HepG2 (cell line): Measurements from ENCODE around the gene ASH1L. TPM values are rescaled to one million over a fixed set of nuclear protein-coding genes. Genes with fewer than 3 reads are reported as not detected.
A peak's percentile ranks its signal among the peaks of the same experiment; 100 is the strongest.

Experiments
- ASH2L ChIP-seq: fragments of 300-600, 200-600 bp; sonication (generic); IDR thresholded peaks from 2 replicates; pipeline ENCODE4 v1.7.0; 2017; ENCODE audit warnings: low read depth, mild to moderate bottlenecking, moderate library complexity, mixed read lengths, low read length; ENCODE audit not compliant: insufficient read length
- ATF7 ChIP-seq, 2 experiments: fragments of 450-650 bp in 1 of 2; sonication (generic) in 1 of 2; formaldehyde crosslinking in 1 of 2; IDR thresholded peaks; 2 replicates each; pipeline versions ENCODE4 v1.4.0 to v1.6.1; 2016 to 2020; ENCODE audit warnings: antibody characterized with exemption in 1 of 2, mild to moderate bottlenecking in 1 of 2, missing genetic modification reagents in 1 of 2
- GRHL1 ChIP-seq: sonication (generic); formaldehyde crosslinking; conservative IDR thresholded peaks from 2 replicates; pipeline ENCODE4 v1.8.0; 2022; ENCODE audit warnings: missing genetic modification reagents
- HNRNPK ChIP-seq: fragments of 200-400 bp; formaldehyde crosslinking; IDR thresholded peaks from 2 replicates; pipeline ENCODE4 v1.6.1; 2018; ENCODE audit warnings: low read length, low read depth, moderate library complexity, mild to moderate bottlenecking; ENCODE audit not compliant: poor library complexity, severe bottlenecking
- HOXA5 ChIP-seq: sonication (generic); formaldehyde crosslinking; IDR thresholded peaks from 2 replicates; pipeline ENCODE4 v1.4.0; 2020; ENCODE audit warnings: missing genetic modification reagents
- JARID2 ChIP-seq: sonication (generic); formaldehyde crosslinking; IDR thresholded peaks from 2 replicates; pipeline ENCODE4 v1.8.1; 2023; ENCODE audit warnings: missing genetic modification reagents, inconsistent platforms; ENCODE audit not compliant: insufficient replicate concordance
- KLF9 ChIP-seq: IDR thresholded peaks from 2 replicates; pipeline ENCODE4 v1.6.1; 2016; ENCODE audit warnings: low read depth
- LRRFIP1 ChIP-seq: sonication (generic); formaldehyde crosslinking; conservative IDR thresholded peaks from 2 replicates; pipeline ENCODE4 v1.4.0; 2020; ENCODE audit warnings: missing genetic modification reagents
- MED1 ChIP-seq: sonication (generic); formaldehyde crosslinking; IDR thresholded peaks from 2 replicates; pipeline ENCODE4 v1.4.0; 2020; ENCODE audit warnings: missing genetic modification reagents
- SP2 ChIP-seq: sonication (generic); formaldehyde crosslinking; IDR thresholded peaks from 2 replicates; pipeline ENCODE4 v1.5.1; 2020; ENCODE audit warnings: mild to moderate bottlenecking, missing genetic modification reagents
- STAT5B ChIP-seq: sonication (generic); formaldehyde crosslinking; IDR thresholded peaks from 2 replicates; pipeline ENCODE4 v1.4.0; 2020; ENCODE audit warnings: missing genetic modification reagents
- ZBTB39 ChIP-seq: sonication (generic); formaldehyde crosslinking; IDR thresholded peaks from 2 replicates; pipeline ENCODE4 v1.5.0; 2020; ENCODE audit warnings: missing genetic modification reagents
- ZBTB42 ChIP-seq: sonication (generic); formaldehyde crosslinking; IDR thresholded peaks from 2 replicates; pipeline ENCODE4 v1.5.0; 2020; ENCODE audit warnings: mild to moderate bottlenecking, missing genetic modification reagents
- ZFP41 ChIP-seq: sonication (generic); formaldehyde crosslinking; IDR thresholded peaks from 2 replicates; pipeline ENCODE4 v1.4.0; 2020; ENCODE audit warnings: mild to moderate bottlenecking, missing genetic modification reagents, borderline replicate concordance
- ZFP90 ChIP-seq: sonication (generic); formaldehyde crosslinking; IDR thresholded peaks from 2 replicates; pipeline ENCODE4 v1.8.0; 2022; ENCODE audit warnings: missing genetic modification reagents, mild to moderate bottlenecking, inconsistent platforms, borderline replicate concordance
- ZNF3 ChIP-seq: IDR thresholded peaks from 2 replicates; pipeline ENCODE4 v1.7.0; 2017; ENCODE audit warnings: inconsistent platforms
- ZNF326 ChIP-seq: sonication (generic); formaldehyde crosslinking; IDR thresholded peaks from 2 replicates; pipeline ENCODE4 v1.4.0; 2020; ENCODE audit warnings: missing genetic modification reagents, borderline replicate concordance
- ZNF530 ChIP-seq: sonication (generic); formaldehyde crosslinking; IDR thresholded peaks from 2 replicates; pipeline ENCODE4 v1.5.0; 2020; ENCODE audit warnings: low read depth, mild to moderate bottlenecking, missing genetic modification reagents
- ZNF619 ChIP-seq: sonication (generic); formaldehyde crosslinking; IDR thresholded peaks from 2 replicates; pipeline ENCODE4 v1.4.0; 2020; ENCODE audit warnings: mild to moderate bottlenecking, missing genetic modification reagents
- ZNF800 ChIP-seq: sonication (generic); formaldehyde crosslinking; IDR thresholded peaks from 2 replicates; pipeline ENCODE4 v1.4.0; 2020; ENCODE audit warnings: missing genetic modification reagents
- ZNF891 ChIP-seq: sonication (generic); formaldehyde crosslinking; IDR thresholded peaks from 2 replicates; pipeline ENCODE4 v1.5.0; 2020; ENCODE audit warnings: mild to moderate bottlenecking, missing genetic modification reagents
- polyA plus RNA-seq, 8 experiments: library from polyadenylated mRNA; depleted of rRNA in 3 of 8; stranded (reverse) in 7 of 8; unstranded in 1 of 8; fragments of >200 nt; fragmentation: Illumina TruSeq in 4 of 8; extraction: Trizol in 4 of 8; gene quantifications; 2 replicates each; pipeline versions ENCODE4 v1.2.1 to v1.2.3, GENCODE V29; 2011 to 2016; ENCODE audit warnings: low read depth in 4 of 8, missing spikeins in 1 of 8, mixed read lengths in 1 of 8; ENCODE audit not compliant: insufficient read depth in 1 of 8
- total RNA-seq, 5 experiments: library from RNA; depleted of rRNA; stranded (reverse); fragments of >200 nt; fragmentation: Illumina TruSeq; extraction: Trizol; gene quantifications; 2 replicates each; pipeline ENCODE4 v1.2.3, GENCODE V29; 2016; ENCODE audit warnings: low read depth in 1 of 5

ASH1L gene
- total and polyA plus RNA-seq, 2 of the 13 experiments (the other 11 are each of a cell fraction or from before 2014, with no cell fraction given): 10.2 to 15.3 TPM

- TF ChIP-seq GRHL1 (CRISPR knock-in tag) (no peak), MED1 (CRISPR knock-in tag) (peak; percentile 66), ZNF3 (CRISPR knock-in tag) (no peak), ATF7 (IDR thresholded peaks at IDR 0.05) (peak; percentile 81), ATF7 (CRISPR knock-in tag; IDR thresholded peaks at IDR 0.05) (no peak), JARID2 (CRISPR knock-in tag) (no peak), STAT5B (CRISPR knock-in tag) (0 out of 2 replicates have a peak, but pooled peaks have one; percentile 12), HOXA5 (CRISPR knock-in tag) (peak; percentile 78), ZBTB39 (CRISPR knock-in tag) (peak; percentile 88; the same call in 1 of the 2 replicates), ZNF326 (CRISPR knock-in tag) (no peak), ZFP41 (CRISPR knock-in tag) (no peak), ZNF800 (CRISPR knock-in tag) (0 out of 2 replicates have a peak, but pooled peaks have one; percentile 42), ZNF891 (CRISPR knock-in tag) (peak; percentile 95), ZFP90 (CRISPR knock-in tag) (no peak), ZBTB42 (CRISPR knock-in tag) (peak; percentile 30; the same call in 1 of the 2 replicates), HNRNPK (peak; percentile 99), ASH2L (peak; percentile 94), SP2 (CRISPR knock-in tag) (peak; percentile 55), KLF9 (0 out of 2 replicates have a peak, but pooled peaks have one; percentile 36), ZNF530 (CRISPR knock-in tag) (no peak), ZNF619 (no peak), LRRFIP1 (CRISPR knock-in tag) (peak; percentile 63; the same call in 1 of the 2 replicates)
Observed at GRCh38 chr1:155562581-155563376, at the start of gene ASH1L (continued).
